Endodermal cell (in vitro differentiated cells): Measurements from ENCODE around the gene MORC4. TPM values are rescaled to one million over a fixed set of nuclear protein-coding genes. Genes with fewer than 3 reads are reported as not detected.

Experiments
- DNase-seq: peaks from one replicate; pipeline ENCODE4 v3.0.0-alpha.2; 2017
- H3K27ac ChIP-seq: 2 replicates; pipeline ENCODE4 v1.5.1; 2013; ENCODE audit warnings: mild to moderate bottlenecking, low read depth, low read length, moderate library complexity
- H3K27me3 ChIP-seq: 2 replicates; pipeline ENCODE4 v1.6.1; 2013; ENCODE audit warnings: mild to moderate bottlenecking, low read length, moderate library complexity; ENCODE audit not compliant: insufficient read depth, control insufficient read depth, poor library complexity, severe bottlenecking
- H3K36me3 ChIP-seq: 2 replicates; pipeline ENCODE4 v1.7.0; 2013; ENCODE audit warnings: mild to moderate bottlenecking, low read length, moderate library complexity; ENCODE audit not compliant: control insufficient read depth, insufficient read depth
- H3K4me1 ChIP-seq: one replicate; pipeline ENCODE4 v1.7.0; 2013; ENCODE audit warnings: low read length; ENCODE audit not compliant: control insufficient read depth, insufficient read depth
- H3K4me3 ChIP-seq: 2 replicates; pipeline ENCODE4 v1.5.1; 2013; ENCODE audit warnings: mild to moderate bottlenecking, low read length, moderate library complexity
- H3K9ac ChIP-seq: 2 replicates; pipeline ENCODE4 v1.6.1; 2013; ENCODE audit warnings: mild to moderate bottlenecking, low read length, moderate library complexity; ENCODE audit not compliant: poor library complexity, severe bottlenecking; ENCODE audit errors: extremely low read depth
- H3K9me3 ChIP-seq: 2 replicates; pipeline ENCODE4 v1.6.1; 2013; ENCODE audit warnings: mild to moderate bottlenecking, low read length, moderate library complexity; ENCODE audit not compliant: control insufficient read depth
- H3K27ac Mint-ChIP-seq: 2 replicates; pipeline ENCODE4 v1.8.0; 2020; ENCODE audit warnings: mixed read lengths
- H3K27me3 Mint-ChIP-seq: 2 replicates; pipeline ENCODE4 v1.8.0; 2021; ENCODE audit warnings: mild to moderate bottlenecking, mixed read lengths; ENCODE audit not compliant: insufficient read depth
- H3K36me3 Mint-ChIP-seq: 2 replicates; pipeline ENCODE4 v1.8.0; 2020; ENCODE audit warnings: low read depth, mixed read lengths
- H3K4me1 Mint-ChIP-seq: 2 replicates; pipeline ENCODE4 v1.8.0; 2020; ENCODE audit warnings: mixed read lengths
- H3K4me3 Mint-ChIP-seq: 2 replicates; pipeline ENCODE4 v1.8.0; 2020; ENCODE audit warnings: mild to moderate bottlenecking, moderate library complexity, mixed read lengths
- H3K9me3 Mint-ChIP-seq: 2 replicates; pipeline ENCODE4 v1.8.0; 2020; ENCODE audit warnings: mild to moderate bottlenecking, mixed read lengths
- WGBS, 2 experiments: methylation state at CpG; one replicate each; pipeline versions ENCODE4 v1.1.5 to v1.1.7; 2013; ENCODE audit warnings: missing lambda C conversion rate in 2 of 2, mixed read lengths in 1 of 2; ENCODE audit not compliant: insufficient coverage in 1 of 2, insufficient read length in 1 of 2; 5-methylcytosine and 5-hydroxymethylcytosine counted together
- total RNA-seq, 2 donors: library from RNA; stranded (reverse); fragmentation: NEBNext Ultra II Directional in 1 of 2; extraction: Animal tissue kit (Norgen Biotek cat#: 25700) in 1 of 2; gene quantifications; 2 replicates in 1 of 2; 3 replicates in 1 of 2; pipeline ENCODE4 v1.2.1, GENCODE V29; 2021
- TF ChIP-seq, protein P1 (sequence below): fragments of 200-600 bp; sonication (generic); conservative IDR thresholded peaks from 2 replicates; pipeline ENCODE4 v1.5.0; 2021; ENCODE audit warnings: antibody characterized with exemption, mild to moderate bottlenecking

Gene MORC4
- total RNA-seq, 2 donors from 2014 or later: 3.4 TPM

DNA sequence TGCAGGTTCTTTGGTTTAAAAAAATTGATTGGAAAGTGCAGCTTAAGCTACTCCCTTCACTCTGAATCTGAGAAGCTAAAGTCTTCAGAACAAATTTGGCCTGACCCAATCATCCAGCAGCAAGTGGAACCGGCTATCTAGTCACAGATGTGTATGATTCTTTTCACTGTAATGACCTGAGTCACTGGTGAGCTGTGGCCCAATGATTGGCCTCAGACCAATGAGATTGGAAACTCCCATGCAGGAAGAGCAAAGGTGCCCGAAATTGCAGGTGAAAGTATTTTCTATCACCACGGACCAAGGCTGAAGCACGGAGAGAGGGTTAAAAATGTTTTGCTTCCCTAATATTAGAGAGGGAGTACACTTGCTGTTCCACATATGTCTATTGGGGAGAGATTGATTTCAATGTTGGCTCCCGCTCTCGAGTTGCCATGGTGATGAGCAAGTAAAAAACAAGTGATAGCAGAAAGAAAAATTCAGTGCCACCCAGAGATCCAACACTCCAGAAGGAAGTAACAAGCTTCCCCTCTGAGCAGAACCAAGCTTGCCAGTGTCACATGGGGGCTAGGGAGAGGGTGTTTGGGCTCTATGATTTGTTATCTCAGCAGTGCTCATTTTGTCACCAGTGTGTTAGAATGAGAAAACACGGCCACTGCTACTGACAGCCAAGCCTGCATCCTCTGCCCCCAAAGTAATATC lies 108.1 kb downstream of the MORC4 start:
- WGBS, 2 experiments: 87% methylated on average over 7 of the region's 7 CpGs; no CpG with 5 or more reads in 1 of the 2 experiments
- TF ChIP-seq, protein P1, sequence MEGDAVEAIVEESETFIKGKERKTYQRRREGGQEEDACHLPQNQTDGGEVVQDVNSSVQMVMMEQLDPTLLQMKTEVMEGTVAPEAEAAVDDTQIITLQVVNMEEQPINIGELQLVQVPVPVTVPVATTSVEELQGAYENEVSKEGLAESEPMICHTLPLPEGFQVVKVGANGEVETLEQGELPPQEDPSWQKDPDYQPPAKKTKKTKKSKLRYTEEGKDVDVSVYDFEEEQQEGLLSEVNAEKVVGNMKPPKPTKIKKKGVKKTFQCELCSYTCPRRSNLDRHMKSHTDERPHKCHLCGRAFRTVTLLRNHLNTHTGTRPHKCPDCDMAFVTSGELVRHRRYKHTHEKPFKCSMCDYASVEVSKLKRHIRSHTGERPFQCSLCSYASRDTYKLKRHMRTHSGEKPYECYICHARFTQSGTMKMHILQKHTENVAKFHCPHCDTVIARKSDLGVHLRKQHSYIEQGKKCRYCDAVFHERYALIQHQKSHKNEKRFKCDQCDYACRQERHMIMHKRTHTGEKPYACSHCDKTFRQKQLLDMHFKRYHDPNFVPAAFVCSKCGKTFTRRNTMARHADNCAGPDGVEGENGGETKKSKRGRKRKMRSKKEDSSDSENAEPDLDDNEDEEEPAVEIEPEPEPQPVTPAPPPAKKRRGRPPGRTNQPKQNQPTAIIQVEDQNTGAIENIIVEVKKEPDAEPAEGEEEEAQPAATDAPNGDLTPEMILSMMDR: no peak
- H3K9me3 Mint-ChIP-seq: peaks cover 44% of the 10 kb centered on the region
- Histone ChIP-seq H3K4me1 (no peaks in the 10 kb centered on the region), H3K9ac (no peak overlapping the region), H3K36me3 (no peaks in the 10 kb centered on the region), H3K9me3 (no peaks in the 10 kb centered on the region), H3K27ac (no peak overlapping the region), H3K4me3 (no peak overlapping the region), H3K27me3 (no peaks in the 10 kb centered on the region)
- H3K4me1 Mint-ChIP-seq: no peaks in the 10 kb centered on the region
- no peak overlapping the region for H3K27ac Mint-ChIP-seq
- H3K4me3 Mint-ChIP-seq: no peak overlapping the region
- DNase-seq: no peak
- no peaks in the 10 kb centered on the region for H3K36me3 Mint-ChIP-seq
- peaks cover 5% of the 10 kb centered on the region for H3K27me3 Mint-ChIP-seq

Other genes starting within 250 kb of the MORC4 start
- gene TBC1D8B, start 197.5 kb downstream of the MORC4 start, total RNA-seq: 1 to 10 TPM; 4.0 to 5.5 TPM
- gene RIPPLY1, start 96.9 kb downstream of the MORC4 start, total RNA-seq: not detected
- not detected for gene CLDN2, start 79.8 kb downstream of the MORC4 start, total RNA-seq
- 10 to 100 TPM; 25.3 to 26.1 TPM for gene RBM41, start 118.6 kb upstream of the MORC4 start, total RNA-seq
- 10 to 100 TPM in 1 of 2 donors, 1 to 10 TPM in 1; 6.4 to 12.5 TPM for gene NUP62CL, start 206.2 kb upstream of the MORC4 start, total RNA-seq
- gene DNAAF6, start 206.4 kb upstream of the MORC4 start, total RNA-seq: not detected